22Rv1 (cell line): Measurements from ENCODE around the gene ZFAND5.

Experiments used
- H3K27ac ChIP-seq: fragments of 450-650 bp; 2 replicates; pipeline ENCODE4 v1.5.1; 2017
- ZFX ChIP-seq: fragments of 450-650 bp; IDR thresholded peaks from 2 replicates; pipeline ENCODE4 v1.6.1; 2017; ENCODE audit warnings: antibody characterized with exemption, borderline replicate concordance
- TF ChIP-seq, protein P1 (sequence below): fragments of 450-650 bp; IDR thresholded peaks from 2 replicates; pipeline ENCODE4 v1.5.1; 2017; ENCODE audit warnings: mild to moderate bottlenecking

Gene ZFAND5

DNA sequence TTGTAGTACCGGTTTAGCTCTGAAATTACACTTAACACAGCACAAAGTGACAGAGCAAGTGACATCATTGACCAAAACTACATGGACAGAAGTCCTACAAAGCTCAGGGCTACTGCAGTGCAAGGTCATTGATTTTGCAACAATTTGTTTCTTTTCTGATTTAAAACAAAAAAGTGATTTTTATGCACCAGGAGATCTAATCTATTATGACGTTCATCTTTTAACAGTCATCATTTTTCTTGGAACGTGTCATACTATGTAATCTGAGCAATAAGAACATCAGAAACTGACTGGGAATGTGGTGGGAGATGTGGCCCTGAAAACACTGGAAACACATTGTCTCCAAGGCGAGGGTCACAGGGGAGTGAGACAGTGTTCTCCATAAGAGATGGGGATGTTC is 17.4 kb upstream of the ZFAND5 start:
- no peak for TF ChIP-seq ZFX
- TF ChIP-seq, protein P1, sequence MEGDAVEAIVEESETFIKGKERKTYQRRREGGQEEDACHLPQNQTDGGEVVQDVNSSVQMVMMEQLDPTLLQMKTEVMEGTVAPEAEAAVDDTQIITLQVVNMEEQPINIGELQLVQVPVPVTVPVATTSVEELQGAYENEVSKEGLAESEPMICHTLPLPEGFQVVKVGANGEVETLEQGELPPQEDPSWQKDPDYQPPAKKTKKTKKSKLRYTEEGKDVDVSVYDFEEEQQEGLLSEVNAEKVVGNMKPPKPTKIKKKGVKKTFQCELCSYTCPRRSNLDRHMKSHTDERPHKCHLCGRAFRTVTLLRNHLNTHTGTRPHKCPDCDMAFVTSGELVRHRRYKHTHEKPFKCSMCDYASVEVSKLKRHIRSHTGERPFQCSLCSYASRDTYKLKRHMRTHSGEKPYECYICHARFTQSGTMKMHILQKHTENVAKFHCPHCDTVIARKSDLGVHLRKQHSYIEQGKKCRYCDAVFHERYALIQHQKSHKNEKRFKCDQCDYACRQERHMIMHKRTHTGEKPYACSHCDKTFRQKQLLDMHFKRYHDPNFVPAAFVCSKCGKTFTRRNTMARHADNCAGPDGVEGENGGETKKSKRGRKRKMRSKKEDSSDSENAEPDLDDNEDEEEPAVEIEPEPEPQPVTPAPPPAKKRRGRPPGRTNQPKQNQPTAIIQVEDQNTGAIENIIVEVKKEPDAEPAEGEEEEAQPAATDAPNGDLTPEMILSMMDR, result no peak
- H3K27ac ChIP-seq, result no peak overlapping the region

GRCh38 chr9:72377041-72377440 is 12.0 kb upstream of the ZFAND5 start:
- no peak overlapping the region for H3K27ac ChIP-seq
- TF ChIP-seq ZFX, result no peak
- TF ChIP-seq, protein P1, result no peak

GRCh38 chr9:72371151-72371550 is 6.1 kb upstream of the ZFAND5 start:
- H3K27ac ChIP-seq, result no peak overlapping the region
- TF ChIP-seq ZFX, result no peak
- TF ChIP-seq, protein P1, result no peak

DNA sequence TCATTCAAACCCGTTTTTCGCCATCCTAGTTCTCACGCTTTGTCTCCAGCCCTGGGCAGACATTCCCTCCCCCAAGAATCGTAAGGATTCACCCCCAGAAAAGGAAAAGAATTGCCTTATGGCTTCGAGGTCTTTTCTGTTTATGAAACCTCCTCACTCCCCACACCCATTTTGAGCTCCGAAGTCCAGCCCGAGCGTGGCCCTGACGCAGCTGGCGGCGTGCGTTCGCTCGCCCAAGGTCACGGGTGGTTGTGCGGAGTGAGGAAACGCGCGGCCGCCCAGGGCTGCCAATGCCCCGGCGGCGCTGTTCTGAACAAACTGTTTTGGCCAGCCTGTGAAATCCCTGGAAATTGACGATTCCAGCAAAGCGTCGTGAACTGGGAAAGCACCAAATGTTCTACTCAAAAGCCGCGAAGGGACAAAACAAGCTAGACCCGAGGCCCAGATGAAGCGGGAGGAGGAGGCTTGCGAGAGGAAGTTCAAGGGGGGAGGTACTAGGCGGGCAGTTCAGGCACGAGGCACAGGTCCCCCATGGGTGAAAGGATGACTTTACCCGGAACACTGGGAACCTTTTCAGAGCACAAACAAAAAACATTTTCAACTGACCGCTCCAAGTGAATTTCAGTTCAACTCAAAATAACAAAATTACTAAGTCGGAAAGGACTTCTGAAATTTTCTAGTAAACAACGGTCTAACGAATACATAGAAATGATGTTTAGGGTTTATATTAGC is 683 bp upstream of the ZFAND5 start:
- peak overlapping the region; percentile 99 for H3K27ac ChIP-seq
- no peak for TF ChIP-seq ZFX
- TF ChIP-seq, protein P1, result no peak

GRCh38 chr9:72363908-72364678 is 915 bp downstream of the ZFAND5 start:
- H3K27ac ChIP-seq, result peak overlapping the region; percentile 99
- TF ChIP-seq ZFX, result no peak
- TF ChIP-seq, protein P1, result no peak

DNA sequence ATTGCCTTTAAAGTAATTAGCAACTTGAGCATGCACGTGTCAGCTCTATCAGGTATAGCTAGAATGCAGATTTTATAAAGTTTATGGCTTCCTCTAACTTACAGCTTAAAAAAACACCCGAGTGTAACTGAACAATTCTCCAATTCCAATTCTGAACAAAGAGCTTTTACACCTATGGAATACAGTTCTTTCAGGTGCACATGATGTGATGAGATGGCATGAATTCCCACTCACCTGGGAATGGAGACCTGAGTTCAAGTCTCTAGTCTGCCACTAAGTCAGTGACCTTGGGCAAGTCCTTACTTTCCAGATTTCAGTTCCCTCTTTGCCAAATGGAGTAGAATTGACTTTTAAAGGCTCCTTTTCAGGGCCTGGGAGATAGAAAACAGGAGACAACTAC is 1.8 kb downstream of the ZFAND5 start:
- TF ChIP-seq ZFX, result no peak
- TF ChIP-seq, protein P1, result no peak
- peak overlapping the region; percentile 99 for H3K27ac ChIP-seq

GRCh38 chr9:72362680-72363139 is 2.3 kb downstream of the ZFAND5 start:
- TF ChIP-seq ZFX, result no peak
- TF ChIP-seq, protein P1, result no peak

More at GRCh38 chr9:72362680-72363139, 2.3 kb downstream of the ZFAND5 start:
- peak overlapping the region; percentile 99 for H3K27ac ChIP-seq
